Keratinocyte (primary cell): ENCODE results near the gene MS4A18.

Source experiments
- EZH2 ChIP-seq: IDR thresholded peaks from one replicate; pipeline ENCODE4 v1.6.1; 2012; ENCODE audit warnings: inconsistent platforms, mild to moderate bottlenecking, low read length, moderate library complexity
- TF ChIP-seq, protein P1 (sequence below), 3 experiments: IDR thresholded peaks in 1 of 3; conservative IDR thresholded peaks in 1 of 3; optimal IDR thresholded peaks in 1 of 3; 2 replicates in 2 of 3; 3 replicates in 1 of 3; pipeline versions ENCODE3 to v1.5.1; 2011; ENCODE audit warnings: low read length in 3 of 3, mild to moderate bottlenecking in 3 of 3, moderate library complexity in 2 of 3, control low read depth in 1 of 3, inconsistent platforms in 1 of 3; ENCODE audit not compliant: insufficient read depth in 2 of 3; ENCODE audit errors: extremely low read depth in 1 of 3

GRCh38 chr11:60768202-60768601 is 43.7 kb downstream of the MS4A18 start:
- TF ChIP-seq, protein P1, sequence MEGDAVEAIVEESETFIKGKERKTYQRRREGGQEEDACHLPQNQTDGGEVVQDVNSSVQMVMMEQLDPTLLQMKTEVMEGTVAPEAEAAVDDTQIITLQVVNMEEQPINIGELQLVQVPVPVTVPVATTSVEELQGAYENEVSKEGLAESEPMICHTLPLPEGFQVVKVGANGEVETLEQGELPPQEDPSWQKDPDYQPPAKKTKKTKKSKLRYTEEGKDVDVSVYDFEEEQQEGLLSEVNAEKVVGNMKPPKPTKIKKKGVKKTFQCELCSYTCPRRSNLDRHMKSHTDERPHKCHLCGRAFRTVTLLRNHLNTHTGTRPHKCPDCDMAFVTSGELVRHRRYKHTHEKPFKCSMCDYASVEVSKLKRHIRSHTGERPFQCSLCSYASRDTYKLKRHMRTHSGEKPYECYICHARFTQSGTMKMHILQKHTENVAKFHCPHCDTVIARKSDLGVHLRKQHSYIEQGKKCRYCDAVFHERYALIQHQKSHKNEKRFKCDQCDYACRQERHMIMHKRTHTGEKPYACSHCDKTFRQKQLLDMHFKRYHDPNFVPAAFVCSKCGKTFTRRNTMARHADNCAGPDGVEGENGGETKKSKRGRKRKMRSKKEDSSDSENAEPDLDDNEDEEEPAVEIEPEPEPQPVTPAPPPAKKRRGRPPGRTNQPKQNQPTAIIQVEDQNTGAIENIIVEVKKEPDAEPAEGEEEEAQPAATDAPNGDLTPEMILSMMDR (optimal IDR thresholded peaks at IDR 0.05 in 1 of 3, IDR thresholded peaks at IDR 0.05 in 1 of 3, conservative IDR thresholded peaks at IDR 0.05 in 1 of 3; ENCODE audit: extremely low read depth in 1 of 3, insufficient read depth in 2 of 3, low read length in 3 of 3): no peak
- no peak for TF ChIP-seq EZH2
